Spleen (tissue), 7 donors: ENCODE results near the gene ICE2.

Experiments
- POLR2A ChIP-seq, 3 donors: fragments of 450-650 bp; IDR thresholded peaks; one replicate each; pipeline ENCODE4 v1.5.1; 2017; ENCODE audit warnings: antibody characterized with exemption in 3 of 3, mild to moderate bottlenecking in 1 of 3
- POLR2AphosphoS5 ChIP-seq, 3 donors: sonication (generic); formaldehyde crosslinking; IDR thresholded peaks; one replicate each; pipeline ENCODE4 v1.5.1; 2017; ENCODE audit warnings: antibody characterized with exemption in 3 of 3
- TF ChIP-seq, protein P1 (sequence below), 11 experiments: fragments of 200-600 bp in 7 of 11; fragments of 450-650 bp in 4 of 11; sonication (generic) in 4 of 11; IDR thresholded peaks in 8 of 11; conservative IDR thresholded peaks in 3 of 11; 1 replicate in 7 of 11; 2 replicates in 4 of 11; pipeline versions ENCODE4 v1.4.0 to v1.8.0; 2016 to 2021; ENCODE audit warnings: antibody characterized with exemption in 11 of 11, inconsistent platforms in 4 of 11, mild to moderate bottlenecking in 1 of 11
- donor health status: DM: no; HTN: no; CAD: no; lungs with moderate emphysema.
- donor health status: DM: no; HTN: no; CAD: no.
- donor health status: DM: no; HTN: no; CAD: no.

GRCh38 chr15:60405399-60405798, 73.5 kb downstream of the ICE2 start:
- TF ChIP-seq, protein P1, sequence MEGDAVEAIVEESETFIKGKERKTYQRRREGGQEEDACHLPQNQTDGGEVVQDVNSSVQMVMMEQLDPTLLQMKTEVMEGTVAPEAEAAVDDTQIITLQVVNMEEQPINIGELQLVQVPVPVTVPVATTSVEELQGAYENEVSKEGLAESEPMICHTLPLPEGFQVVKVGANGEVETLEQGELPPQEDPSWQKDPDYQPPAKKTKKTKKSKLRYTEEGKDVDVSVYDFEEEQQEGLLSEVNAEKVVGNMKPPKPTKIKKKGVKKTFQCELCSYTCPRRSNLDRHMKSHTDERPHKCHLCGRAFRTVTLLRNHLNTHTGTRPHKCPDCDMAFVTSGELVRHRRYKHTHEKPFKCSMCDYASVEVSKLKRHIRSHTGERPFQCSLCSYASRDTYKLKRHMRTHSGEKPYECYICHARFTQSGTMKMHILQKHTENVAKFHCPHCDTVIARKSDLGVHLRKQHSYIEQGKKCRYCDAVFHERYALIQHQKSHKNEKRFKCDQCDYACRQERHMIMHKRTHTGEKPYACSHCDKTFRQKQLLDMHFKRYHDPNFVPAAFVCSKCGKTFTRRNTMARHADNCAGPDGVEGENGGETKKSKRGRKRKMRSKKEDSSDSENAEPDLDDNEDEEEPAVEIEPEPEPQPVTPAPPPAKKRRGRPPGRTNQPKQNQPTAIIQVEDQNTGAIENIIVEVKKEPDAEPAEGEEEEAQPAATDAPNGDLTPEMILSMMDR (IDR thresholded peaks at IDR 0.05 in 8 of 11, conservative IDR thresholded peaks at IDR 0.05 in 3 of 11): no peak
- TF ChIP-seq POLR2A (IDR thresholded peaks at IDR 0.05) (no peak), POLR2AphosphoS5 (IDR thresholded peaks at IDR 0.05) (no peak)
